Measurements from ENCODE around the gene TXNL4A.

TXNL4A gene

GRCh38 chr18:79932907-79933306 lies 55.5 kb downstream of the TXNL4A start:
- DNase-seq: no peak

GRCh38 chr18:79931475-79931874 lies 56.9 kb downstream of the TXNL4A start:
- no peak for DNase-seq

GRCh38 chr18:79930020-79930642 lies 58.2 kb downstream of the TXNL4A start:
- no peak for DNase-seq

GRCh38 chr18:79928563-79928960 lies 59.8 kb downstream of the TXNL4A start:
- DNase-seq: no peak

- no peak for DNase-seq
These were observed 60.5 kb downstream of the TXNL4A start for GRCh38 chr18:79927607-79928562.

GRCh38 chr18:79926715-79927606 lies 61.4 kb downstream of the TXNL4A start:
- DNase-seq: no peak

- DNase-seq: no peak
These were observed 62.1 kb downstream of the TXNL4A start for GRCh38 chr18:79926306-79926705.

GRCh38 chr18:79924814-79925731 lies 63.3 kb downstream of the TXNL4A start:
- no peak for DNase-seq

GRCh38 chr18:79923896-79924585 lies 64.3 kb downstream of the TXNL4A start:
- no peak for DNase-seq

GRCh38 chr18:79922971-79923411 lies 65.4 kb downstream of the TXNL4A start:
- DNase-seq: no peak

GRCh38 chr18:79921984-79922965 lies 66.1 kb downstream of the TXNL4A start:
- DNase-seq: no peak

All from activated CD4-positive, alpha-beta T cell treated with anti-CD3 and anti-CD28 coated beads, Interleukin-2, amount 50 U/mL, for 48 hours (primary cell).